HCT116 (cell line): ENCODE data around the gene IMMP2L. TPM values are rescaled to one million over a fixed set of nuclear protein-coding genes. Genes with fewer than 3 reads are reported as not detected.

Experiments used
- ATAC-seq: fragments of 200-7000 bp; cut with Tn5 transposase; 2 replicates; pipeline ENCODE4 v1.9.1; 2020; ENCODE audit warnings: mild to moderate bottlenecking, moderate library complexity
- BruUV-seq: library from RNA; stranded (reverse); fragments of 400-500 nt; replicated peaks from 2 replicates; lab custom pipeline; 2021; lab: Mats Ljungman, UMichigan
- CTCF ChIA-PET: fragments of 300-600 bp; sonication (Branson Sonifier 250); formaldehyde crosslinking; loops from one replicate; lab custom pipeline; 2021; ENCODE audit warnings: antibody characterized with exemption; lab: Charles Lee
- POLR2A ChIA-PET: fragments of 300-600, 350-600 bp; sonication (Branson Sonifier 250); formaldehyde crosslinking; loops from one replicate; lab custom pipeline; 2021; ENCODE audit warnings: antibody characterized with exemption; lab: Charles Lee
- RAD21 ChIA-PET, 2 experiments: fragments of 300-600 bp; sonication (Branson Sonifier 250); formaldehyde crosslinking; loops; one replicate each; lab custom pipeline; 2023; ENCODE audit warnings: low total read pairs in 2 of 2; ENCODE audit not compliant: uncharacterized antibody in 2 of 2, unreplicated experiment in 2 of 2, low non-redundant PET in 1 of 2; lab: Charles Lee
- DNase-seq: peaks from one replicate; pipeline ENCODE4 v3.0.0-alpha.2; 2010; ENCODE audit warnings: low read depth, low spot score
- H2AFZ ChIP-seq: fragments of 200-600 bp; shearing (Covaris generic), sonication (generic); 2 replicates; pipeline ENCODE4 v1.6.1; 2017; ENCODE audit warnings: low read depth, mixed run types, mixed read lengths, antibody characterized with exemption, low read length; ENCODE audit not compliant: poor library complexity, severe bottlenecking
- H3K27ac ChIP-seq: 2 replicates; pipeline ENCODE4 v1.5.1; 2012; ENCODE audit warnings: low read depth, low read length
- H3K27me3 ChIP-seq: fragments of 200-600 bp; sonication (generic); 2 replicates; pipeline ENCODE4 v1.6.1; 2016; ENCODE audit warnings: mixed run types, low read length, mixed read lengths; ENCODE audit not compliant: insufficient read depth
- H3K36me3 ChIP-seq, 2 experiments: fragments of 200-500 bp in 1 of 2; fragments of 200-600 bp in 1 of 2; sonication (Bioruptor generic) in 1 of 2; sonication (generic) in 1 of 2; 2 replicates each; pipeline versions ENCODE4 v1.5.1 to v1.6.1; 2014 to 2016; ENCODE audit warnings: low read length in 2 of 2, inconsistent platforms in 1 of 2, mixed read lengths in 1 of 2, mixed run types in 1 of 2; ENCODE audit not compliant: insufficient read depth in 2 of 2, control insufficient read depth in 1 of 2
- H3K4me1 ChIP-seq, 2 experiments: fragments of 200-600 bp in 1 of 2; sonication (generic) in 1 of 2; 2 replicates each; pipeline versions ENCODE4 v1.5.1 to v1.6.1; 2012 to 2017; ENCODE audit warnings: low read length in 2 of 2, inconsistent platforms in 1 of 2, mild to moderate bottlenecking in 1 of 2, mixed read lengths in 1 of 2, mixed run types in 1 of 2, moderate library complexity in 1 of 2; ENCODE audit not compliant: insufficient read depth in 2 of 2, control insufficient read depth in 1 of 2
- H3K4me2 ChIP-seq: fragments of 200-600 bp; sonication (generic); 2 replicates; pipeline ENCODE4 v1.6.1; 2017; ENCODE audit warnings: mixed run types, low read length, mixed read lengths
- H3K4me3 ChIP-seq, 2 experiments: fragments of 200-600 bp in 1 of 2; sonication (generic) in 1 of 2; replicated peaks in 1 of 2; 2 replicates each; pipeline ENCODE4 v1.5.1; 2011 to 2016; ENCODE audit warnings: low read length in 2 of 2, control low read depth in 1 of 2, low read depth in 1 of 2, mild to moderate bottlenecking in 1 of 2, mixed read lengths in 1 of 2, mixed run types in 1 of 2
- H3K79me2 ChIP-seq: fragments of 200-600 bp; sonication (generic); 2 replicates; pipeline ENCODE4 v1.6.1; 2017; ENCODE audit warnings: mild to moderate bottlenecking, mixed run types, low read length, moderate library complexity, mixed read lengths; ENCODE audit not compliant: insufficient read depth
- H3K9ac ChIP-seq: fragments of 200-600 bp; sonication (generic); 2 replicates; pipeline ENCODE4 v1.6.1; 2016; ENCODE audit warnings: low read length, mixed read lengths
- H3K9me2 ChIP-seq: fragments of 200-600 bp; sonication (generic), shearing (Covaris generic); 2 replicates; pipeline ENCODE4 v1.6.1; 2017; ENCODE audit warnings: mixed run types, mild to moderate bottlenecking, moderate library complexity; ENCODE audit not compliant: insufficient read depth
- H3K9me3 ChIP-seq, 2 experiments: fragments of 200-500 bp in 1 of 2; fragments of 200-600 bp in 1 of 2; sonication (Bioruptor generic) in 1 of 2; sonication (generic) in 1 of 2; 2 replicates each; pipeline ENCODE4 v1.6.1; 2014 to 2017; ENCODE audit warnings: low read length in 2 of 2, mixed read lengths in 2 of 2, inconsistent platforms in 1 of 2, low read depth in 1 of 2, mild to moderate bottlenecking in 1 of 2, mixed run types in 1 of 2, moderate library complexity in 1 of 2; ENCODE audit not compliant: control insufficient read depth in 1 of 2, insufficient read depth in 1 of 2
- H4K20me1 ChIP-seq: fragments of 200-600 bp; sonication (generic), shearing (Covaris generic); 2 replicates; pipeline ENCODE4 v1.6.1; 2017; ENCODE audit warnings: mixed run types, mild to moderate bottlenecking, moderate library complexity; ENCODE audit not compliant: insufficient read depth
- EGR1 ChIP-seq: IDR thresholded peaks from 2 replicates; pipeline ENCODE4 v1.6.1; 2012; ENCODE audit warnings: low read depth
- ELF1 ChIP-seq: IDR thresholded peaks from 2 replicates; pipeline ENCODE4 v1.6.1; 2012; ENCODE audit warnings: low read depth, borderline replicate concordance
- JUND ChIP-seq: IDR thresholded peaks from 2 replicates; pipeline ENCODE4 v1.6.1; 2012
- POLR2A ChIP-seq: IDR thresholded peaks from 2 replicates; pipeline ENCODE4 v1.7.0; 2011; ENCODE audit warnings: borderline replicate concordance; ENCODE audit not compliant: insufficient read depth, insufficient read length; ENCODE audit errors: extremely low read depth
- POLR2AphosphoS5 ChIP-seq: IDR thresholded peaks from 2 replicates; pipeline ENCODE4 v1.6.1; 2011; ENCODE audit warnings: mild to moderate bottlenecking, low read depth, low read length, moderate library complexity
- SRF ChIP-seq: IDR thresholded peaks from 2 replicates; pipeline ENCODE4 v1.6.1; 2012; ENCODE audit warnings: low read depth
- ZFX ChIP-seq: fragments of 450-650 bp; IDR thresholded peaks from 2 replicates; pipeline ENCODE4 v1.6.1; 2017
- intact Hi-C: fragments of 100-400 bp; cut with micrococcal nuclease; formaldehyde crosslinking; loops from 2 replicates; pipeline ENCODE4 v1.10.0; 2022
- total RNA-seq: library from RNA; stranded (reverse); gene quantifications from one replicate; pipeline ENCODE4 v1.2.1, GENCODE V29; 2021; ENCODE audit not compliant: unreplicated experiment
- TF ChIP-seq, protein P1 (sequence below): IDR thresholded peaks from 2 replicates; pipeline ENCODE4 v1.6.1; 2011; ENCODE audit warnings: mild to moderate bottlenecking, low read length, moderate library complexity; ENCODE audit not compliant: insufficient replicate concordance; ENCODE audit errors: extremely low read depth
- TF ChIP-seq, protein P2 (sequence below): IDR thresholded peaks from 2 replicates; pipeline ENCODE4 v1.6.1; 2012
- TF ChIP-seq, protein P3 (sequence below): IDR thresholded peaks from 2 replicates; pipeline ENCODE4 v1.6.1; 2012; ENCODE audit warnings: low read depth
- TF ChIP-seq, protein P4 (sequence below): IDR thresholded peaks from 2 replicates; pipeline ENCODE4 v1.6.1; 2012
- TF ChIP-seq, protein P5 (sequence below), 3 experiments: fragments of 200-600 bp in 1 of 3; sonication (generic) in 1 of 3; IDR thresholded peaks in 2 of 3; conservative IDR thresholded peaks in 1 of 3; 2 replicates each; pipeline ENCODE4 v1.5.1; 2012 to 2017; ENCODE audit warnings: low read depth in 2 of 3, low read length in 2 of 3, antibody characterized with exemption in 1 of 3, borderline replicate concordance in 1 of 3, control low read depth in 1 of 3, mild to moderate bottlenecking in 1 of 3, mixed read lengths in 1 of 3, mixed run types in 1 of 3, moderate library complexity in 1 of 3; ENCODE audit not compliant: insufficient read depth in 1 of 3

Gene IMMP2L
- total RNA-seq, 1 experiment from 2014 or later = 21.1 TPM

DNA sequence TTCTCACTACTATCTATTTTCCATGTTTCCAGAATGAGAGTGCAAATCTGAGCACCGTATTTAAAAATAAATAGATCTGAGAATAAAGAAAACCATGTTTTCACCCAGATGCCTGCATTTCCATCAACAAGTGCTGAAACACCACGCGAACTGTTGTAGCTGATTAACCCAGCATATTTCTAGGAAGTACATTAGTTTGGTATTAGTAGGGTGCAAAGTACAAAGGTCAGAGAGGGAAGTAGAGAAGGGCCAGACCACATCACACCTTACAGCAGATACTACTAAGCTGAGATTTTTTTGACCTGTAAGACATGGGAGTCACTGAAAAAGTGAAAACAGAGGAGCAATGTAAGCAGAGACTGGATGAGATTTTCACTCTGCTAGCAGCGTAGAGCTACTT lies 181.3 kb downstream of the IMMP2L start:
- ChIA-PET POLR2A (no interaction called here), CTCF (no interaction called here), RAD21 (no interaction called here)
- H3K4me2 ChIP-seq = no peak overlapping the region
- no peaks in the 10 kb centered on the region for H3K27me3 ChIP-seq
- no peak overlapping the region for H3K27ac ChIP-seq
- H3K9ac ChIP-seq = no peak overlapping the region
- DNase-seq = no peak
- H2AFZ ChIP-seq = no peak overlapping the region
- no peak for ATAC-seq
- H3K4me1 ChIP-seq = peaks cover 0 to 4% of the 10 kb centered on the region in 2 experiments; a peak in 2 of 4 replicates
- H4K20me1 ChIP-seq = no peaks in the 10 kb centered on the region
- TF ChIP-seq, protein P1, sequence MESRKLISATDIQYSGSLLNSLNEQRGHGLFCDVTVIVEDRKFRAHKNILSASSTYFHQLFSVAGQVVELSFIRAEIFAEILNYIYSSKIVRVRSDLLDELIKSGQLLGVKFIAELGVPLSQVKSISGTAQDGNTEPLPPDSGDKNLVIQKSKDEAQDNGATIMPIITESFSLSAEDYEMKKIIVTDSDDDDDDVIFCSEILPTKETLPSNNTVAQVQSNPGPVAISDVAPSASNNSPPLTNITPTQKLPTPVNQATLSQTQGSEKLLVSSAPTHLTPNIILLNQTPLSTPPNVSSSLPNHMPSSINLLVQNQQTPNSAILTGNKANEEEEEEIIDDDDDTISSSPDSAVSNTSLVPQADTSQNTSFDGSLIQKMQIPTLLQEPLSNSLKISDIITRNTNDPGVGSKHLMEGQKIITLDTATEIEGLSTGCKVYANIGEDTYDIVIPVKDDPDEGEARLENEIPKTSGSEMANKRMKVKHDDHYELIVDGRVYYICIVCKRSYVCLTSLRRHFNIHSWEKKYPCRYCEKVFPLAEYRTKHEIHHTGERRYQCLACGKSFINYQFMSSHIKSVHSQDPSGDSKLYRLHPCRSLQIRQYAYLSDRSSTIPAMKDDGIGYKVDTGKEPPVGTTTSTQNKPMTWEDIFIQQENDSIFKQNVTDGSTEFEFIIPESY = no peak
- TF ChIP-seq, protein P2, sequence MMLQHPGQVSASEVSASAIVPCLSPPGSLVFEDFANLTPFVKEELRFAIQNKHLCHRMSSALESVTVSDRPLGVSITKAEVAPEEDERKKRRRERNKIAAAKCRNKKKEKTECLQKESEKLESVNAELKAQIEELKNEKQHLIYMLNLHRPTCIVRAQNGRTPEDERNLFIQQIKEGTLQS = no peak
- TF ChIP-seq EGR1 = no peak
- TF ChIP-seq, protein P3, sequence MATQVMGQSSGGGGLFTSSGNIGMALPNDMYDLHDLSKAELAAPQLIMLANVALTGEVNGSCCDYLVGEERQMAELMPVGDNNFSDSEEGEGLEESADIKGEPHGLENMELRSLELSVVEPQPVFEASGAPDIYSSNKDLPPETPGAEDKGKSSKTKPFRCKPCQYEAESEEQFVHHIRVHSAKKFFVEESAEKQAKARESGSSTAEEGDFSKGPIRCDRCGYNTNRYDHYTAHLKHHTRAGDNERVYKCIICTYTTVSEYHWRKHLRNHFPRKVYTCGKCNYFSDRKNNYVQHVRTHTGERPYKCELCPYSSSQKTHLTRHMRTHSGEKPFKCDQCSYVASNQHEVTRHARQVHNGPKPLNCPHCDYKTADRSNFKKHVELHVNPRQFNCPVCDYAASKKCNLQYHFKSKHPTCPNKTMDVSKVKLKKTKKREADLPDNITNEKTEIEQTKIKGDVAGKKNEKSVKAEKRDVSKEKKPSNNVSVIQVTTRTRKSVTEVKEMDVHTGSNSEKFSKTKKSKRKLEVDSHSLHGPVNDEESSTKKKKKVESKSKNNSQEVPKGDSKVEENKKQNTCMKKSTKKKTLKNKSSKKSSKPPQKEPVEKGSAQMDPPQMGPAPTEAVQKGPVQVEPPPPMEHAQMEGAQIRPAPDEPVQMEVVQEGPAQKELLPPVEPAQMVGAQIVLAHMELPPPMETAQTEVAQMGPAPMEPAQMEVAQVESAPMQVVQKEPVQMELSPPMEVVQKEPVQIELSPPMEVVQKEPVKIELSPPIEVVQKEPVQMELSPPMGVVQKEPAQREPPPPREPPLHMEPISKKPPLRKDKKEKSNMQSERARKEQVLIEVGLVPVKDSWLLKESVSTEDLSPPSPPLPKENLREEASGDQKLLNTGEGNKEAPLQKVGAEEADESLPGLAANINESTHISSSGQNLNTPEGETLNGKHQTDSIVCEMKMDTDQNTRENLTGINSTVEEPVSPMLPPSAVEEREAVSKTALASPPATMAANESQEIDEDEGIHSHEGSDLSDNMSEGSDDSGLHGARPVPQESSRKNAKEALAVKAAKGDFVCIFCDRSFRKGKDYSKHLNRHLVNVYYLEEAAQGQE = no peak
- no peak for TF ChIP-seq ZFX
- no peak for TF ChIP-seq POLR2AphosphoS5
- TF ChIP-seq, protein P4, sequence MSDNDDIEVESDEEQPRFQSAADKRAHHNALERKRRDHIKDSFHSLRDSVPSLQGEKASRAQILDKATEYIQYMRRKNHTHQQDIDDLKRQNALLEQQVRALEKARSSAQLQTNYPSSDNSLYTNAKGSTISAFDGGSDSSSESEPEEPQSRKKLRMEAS = no peak
- no peak for TF ChIP-seq JUND
- no peak for TF ChIP-seq SRF
- TF ChIP-seq POLR2A = no peak
- TF ChIP-seq, protein P5, sequence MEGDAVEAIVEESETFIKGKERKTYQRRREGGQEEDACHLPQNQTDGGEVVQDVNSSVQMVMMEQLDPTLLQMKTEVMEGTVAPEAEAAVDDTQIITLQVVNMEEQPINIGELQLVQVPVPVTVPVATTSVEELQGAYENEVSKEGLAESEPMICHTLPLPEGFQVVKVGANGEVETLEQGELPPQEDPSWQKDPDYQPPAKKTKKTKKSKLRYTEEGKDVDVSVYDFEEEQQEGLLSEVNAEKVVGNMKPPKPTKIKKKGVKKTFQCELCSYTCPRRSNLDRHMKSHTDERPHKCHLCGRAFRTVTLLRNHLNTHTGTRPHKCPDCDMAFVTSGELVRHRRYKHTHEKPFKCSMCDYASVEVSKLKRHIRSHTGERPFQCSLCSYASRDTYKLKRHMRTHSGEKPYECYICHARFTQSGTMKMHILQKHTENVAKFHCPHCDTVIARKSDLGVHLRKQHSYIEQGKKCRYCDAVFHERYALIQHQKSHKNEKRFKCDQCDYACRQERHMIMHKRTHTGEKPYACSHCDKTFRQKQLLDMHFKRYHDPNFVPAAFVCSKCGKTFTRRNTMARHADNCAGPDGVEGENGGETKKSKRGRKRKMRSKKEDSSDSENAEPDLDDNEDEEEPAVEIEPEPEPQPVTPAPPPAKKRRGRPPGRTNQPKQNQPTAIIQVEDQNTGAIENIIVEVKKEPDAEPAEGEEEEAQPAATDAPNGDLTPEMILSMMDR (IDR thresholded peaks at IDR 0.05 in 2 of 3, conservative IDR thresholded peaks at IDR 0.05 in 1 of 3; ENCODE audit: borderline replicate concordance in 1 of 3, insufficient read depth in 1 of 3, low read depth in 2 of 3, low read length in 2 of 3) = no peak
- TF ChIP-seq ELF1 = no peak
- no peaks in the 10 kb centered on the region for H3K36me3 ChIP-seq
- intact Hi-C loops = no loop called here
- H3K79me2 ChIP-seq = no peaks in the 10 kb centered on the region
- no peaks in the 10 kb centered on the region for H3K9me3 ChIP-seq
- no peak overlapping the region for H3K4me3 ChIP-seq
- no peaks in the 10 kb centered on the region for H3K9me2 ChIP-seq
- BruUV-seq = no TSS peak
